Endothelial cell of umbilical vein (primary cell): ENCODE measurements around the gene OPRL1. TPM values are rescaled to one million over a fixed set of nuclear protein-coding genes. Genes with fewer than 3 reads are reported as not detected.

ENCODE experiments used
- BruUV-seq: library from RNA; stranded (reverse); fragments of 400-500 nt; replicated peaks from 2 replicates; lab custom pipeline; 2021; lab: Mats Ljungman, UMichigan
- CTCF ChIA-PET: fragments of 300-600, 350-600 bp; sonication (Branson Sonifier 250); formaldehyde crosslinking; loops from one replicate; lab custom pipeline; 2021; ENCODE audit warnings: antibody characterized with exemption, inconsistent platforms; lab: Charles Lee
- POLR2A ChIA-PET: fragments of 300-600, 350-600 bp; sonication (Branson Sonifier 250); formaldehyde crosslinking; loops from one replicate; lab custom pipeline; 2021; ENCODE audit warnings: antibody characterized with exemption, inconsistent platforms; lab: Charles Lee
- DNase-seq: peaks from one replicate; pipeline ENCODE4 v3.0.0-alpha.2; 2011; ENCODE audit warnings: low read depth, low spot score
- FAIRE-seq: peaks from 2 replicates; lab custom pipeline; 2011; peaks lifted over from hg19 to GRCh38; lab: Jason Lieb, UNC
- H2AFZ ChIP-seq: 2 replicates; pipeline ENCODE4 v1.6.0; 2012; ENCODE audit warnings: low read depth, low read length, control low read depth, inconsistent platforms
- H3K27ac ChIP-seq: 2 replicates; pipeline ENCODE4 v1.5.1; 2011; ENCODE audit warnings: low read depth, mild to moderate bottlenecking, control low read depth, low read length, moderate library complexity; ENCODE audit not compliant: insufficient read depth
- H3K27me3 ChIP-seq, 2 experiments: 2 replicates each; pipeline versions ENCODE4 v1.6.0 to v1.6.1; 2011; ENCODE audit warnings: low read length in 2 of 2, mixed read lengths in 1 of 2; ENCODE audit not compliant: control insufficient read depth in 2 of 2, insufficient read depth in 2 of 2
- H3K36me3 ChIP-seq, 2 experiments: 2 replicates in 1 of 2; 3 replicates in 1 of 2; pipeline ENCODE4 v1.5.1; 2011; ENCODE audit warnings: low read length in 2 of 2, mild to moderate bottlenecking in 1 of 2, moderate library complexity in 1 of 2; ENCODE audit not compliant: control insufficient read depth in 2 of 2, insufficient read depth in 2 of 2; ENCODE audit errors: extremely low read depth in 1 of 2
- H3K4me1 ChIP-seq: 3 replicates; pipeline ENCODE4 v1.5.1; 2011; ENCODE audit warnings: mild to moderate bottlenecking, low read length; ENCODE audit not compliant: control insufficient read depth, insufficient read depth; ENCODE audit errors: extremely low read depth
- H3K4me2 ChIP-seq: 2 replicates; pipeline ENCODE4 v1.6.1; 2011; ENCODE audit warnings: low read length, control low read depth, mixed read lengths; ENCODE audit not compliant: insufficient read depth
- H3K4me3 ChIP-seq, 3 experiments: fragments of 200-600 bp in 1 of 3; sonication (generic), shearing (Covaris generic) in 1 of 3; replicated peaks in 1 of 3; 2 replicates each; pipeline ENCODE4 v1.5.1; 2011 to 2016; ENCODE audit warnings: control low read depth in 3 of 3, low read length in 3 of 3, mild to moderate bottlenecking in 2 of 3, inconsistent platforms in 1 of 3, low read depth in 1 of 3, moderate library complexity in 1 of 3; ENCODE audit not compliant: insufficient read depth in 1 of 3
- H3K79me2 ChIP-seq: 2 replicates; pipeline ENCODE4 v1.6.0; 2012; ENCODE audit warnings: low read length, inconsistent platforms; ENCODE audit not compliant: control insufficient read depth, insufficient read depth
- H3K9ac ChIP-seq: replicated peaks from 2 replicates; pipeline ENCODE3; 2011; ENCODE audit warnings: low read length, control low read depth; ENCODE audit not compliant: insufficient read depth; ENCODE audit errors: extremely low read depth
- H3K9me1 ChIP-seq: replicated peaks from 3 replicates; pipeline ENCODE4 v1.6.0; 2011; ENCODE audit warnings: mild to moderate bottlenecking, low read length; ENCODE audit not compliant: control insufficient read depth, insufficient read depth; ENCODE audit errors: extremely low read depth
- H3K9me3 ChIP-seq: replicated peaks from 2 replicates; pipeline ENCODE4 v1.5.1; 2012; ENCODE audit warnings: low read length, inconsistent platforms; ENCODE audit not compliant: control insufficient read depth, insufficient read depth
- H4K20me1 ChIP-seq: replicated peaks from 2 replicates; pipeline ENCODE3; 2011; ENCODE audit warnings: mild to moderate bottlenecking, low read length; ENCODE audit not compliant: control insufficient read depth, insufficient read depth; ENCODE audit errors: extremely low read depth
- CTCF ChIP-seq, 2 donors: IDR thresholded peaks; 1 replicate in 1 of 2; 2 replicates in 1 of 2; pipeline ENCODE4 v1.5.1; 2011; ENCODE audit warnings: low read length in 2 of 2, mild to moderate bottlenecking in 2 of 2, moderate library complexity in 2 of 2, control low read depth in 1 of 2, inconsistent platforms in 1 of 2, low read depth in 1 of 2; ENCODE audit not compliant: insufficient read depth in 1 of 2; ENCODE audit errors: extremely low read depth in 1 of 2
- EZH2 ChIP-seq: IDR thresholded peaks from 2 replicates; pipeline ENCODE4 v1.6.1; 2012; ENCODE audit warnings: borderline replicate concordance, low read depth, mild to moderate bottlenecking, moderate library complexity, low read length, inconsistent platforms; ENCODE audit not compliant: severe bottlenecking
- FOS ChIP-seq: IDR thresholded peaks from 2 replicates; pipeline ENCODE4 v1.6.1; 2011; ENCODE audit warnings: mild to moderate bottlenecking, low read length, moderate library complexity, borderline replicate concordance; ENCODE audit not compliant: insufficient read depth
- GATA2 ChIP-seq: IDR thresholded peaks from 2 replicates; pipeline ENCODE4 v1.7.0; 2011; ENCODE audit warnings: low read depth, mild to moderate bottlenecking, moderate library complexity, mixed read lengths, low read length; ENCODE audit not compliant: insufficient read length, insufficient read depth
- JUN ChIP-seq: IDR thresholded peaks from 2 replicates; pipeline ENCODE4 v1.6.1; 2011; ENCODE audit warnings: borderline replicate concordance, low read depth; ENCODE audit not compliant: insufficient read length, insufficient read depth
- MYC ChIP-seq: IDR thresholded peaks from one replicate; pipeline ENCODE4 v1.6.1; 2011; ENCODE audit warnings: mild to moderate bottlenecking, low read depth, low read length
- POLR2A ChIP-seq: IDR thresholded peaks from 2 replicates; pipeline ENCODE4 v1.6.1; 2012; ENCODE audit warnings: low read depth, mild to moderate bottlenecking, control low read depth, low read length
- POLR2AphosphoS5 ChIP-seq: IDR thresholded peaks from 2 replicates; pipeline ENCODE4 v1.6.1; 2012; ENCODE audit warnings: low read depth, mild to moderate bottlenecking, control low read depth, low read length, moderate library complexity; ENCODE audit not compliant: insufficient read depth
- dilution Hi-C: fragments of 300-500 bp; cut with MboI; formaldehyde crosslinking; loops from one replicate; pipeline ENCODE4 v1.15.0; 2019; ENCODE audit warnings: low sequenced_read_pairs; ENCODE audit not compliant: extremely low pct_ligation_motif_present
- intact Hi-C: fragments of 100-400 bp; cut with micrococcal nuclease; formaldehyde crosslinking; loops from one replicate; pipeline ENCODE4 v1.10.0; 2022
- polyA plus RNA-seq, 4 experiments: library from polyadenylated mRNA; depleted of rRNA in 3 of 4; stranded (reverse) in 3 of 4; unstranded in 1 of 4; fragments of >200 nt; gene quantifications; 2 replicates each; pipeline versions ENCODE4 v1.2.1 to v1.2.3, GENCODE V29; 2011 to 2012; ENCODE audit warnings: missing spikeins in 1 of 4
- total RNA-seq: library from RNA; stranded (reverse); gene quantifications from 2 replicates; pipeline ENCODE4 v1.2.3, GENCODE V29; 2021
- TF ChIP-seq, protein P1 (sequence below): IDR thresholded peaks from 2 replicates; pipeline ENCODE4 v1.6.1; 2011; ENCODE audit not compliant: insufficient read depth, insufficient read length

The OPRL1 gene
- total and polyA plus RNA-seq, 2 donors (not counting 3 experiments of a cell fraction or from before 2014, with no cell fraction given), result 1.9 to 2.0 TPM

DNA sequence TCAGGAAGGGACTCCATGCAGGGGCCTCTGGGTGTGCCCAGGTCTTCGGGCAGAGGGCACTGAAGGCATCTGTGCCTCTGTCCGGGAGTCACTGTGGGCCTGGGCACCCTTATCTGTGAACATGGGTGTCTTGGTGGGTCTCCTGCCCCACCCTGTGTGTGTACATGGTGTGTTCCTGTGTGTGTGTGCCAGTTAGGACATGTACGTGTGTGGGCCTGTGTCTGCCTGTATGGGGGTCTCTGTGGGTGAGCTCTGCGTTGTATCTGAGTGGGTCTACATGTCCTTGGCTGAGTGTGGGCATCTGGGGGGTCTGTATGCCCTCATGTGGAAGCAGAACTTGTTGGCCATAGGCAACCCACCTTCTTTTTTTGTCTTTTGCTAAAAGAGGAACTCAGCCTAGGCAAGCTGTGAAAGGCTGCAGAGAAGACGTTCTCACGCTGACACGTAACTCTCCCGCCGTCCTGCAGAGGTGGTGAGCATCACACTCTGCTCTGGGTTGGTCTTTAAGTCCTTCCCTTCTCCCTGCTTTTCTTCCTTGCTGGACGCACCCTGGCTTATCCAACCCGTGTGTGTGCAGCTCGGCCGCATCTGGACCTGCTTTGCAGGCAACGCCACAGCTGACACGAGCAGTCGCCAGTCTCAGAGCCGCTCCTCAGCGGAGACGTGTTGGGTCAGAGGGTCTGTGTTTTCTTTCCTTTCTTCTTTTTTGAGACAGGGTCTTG, 28.0 kb downstream of the OPRL1 start:
- BruUV-seq, result no TSS peak
- ChIA-PET POLR2A (no interaction called here), CTCF (interaction anchor here (1.5 to 2.0 kb wide), 2 partner anchors 24 kb away, joined by 5 to 6 read pairs; no protein-coding TSS in a partner anchor)
- Histone ChIP-seq H3K9me1 (no peaks in the 10 kb centered on the region), H3K4me3 (no peak overlapping the region), H3K9me3 (no peaks in the 10 kb centered on the region), H3K9ac (no peak overlapping the region), H3K27ac (no peak overlapping the region), H2AFZ (no peak overlapping the region), H4K20me1 (no peaks in the 10 kb centered on the region), H3K79me2 (no peaks in the 10 kb centered on the region), H3K36me3 (no peaks in the 10 kb centered on the region), H3K27me3 (peaks cover 3 to 4% of the 10 kb centered on the region in 2 experiments), H3K4me2 (no peak overlapping the region), H3K4me1 (no peaks in the 10 kb centered on the region)
- dilution Hi-C loops (no loop called here), intact Hi-C loops (no loop called here)
- TF ChIP-seq CTCF (IDR thresholded peaks at IDR 0.05; ENCODE audit: extremely low read depth in 1 of 2, insufficient read depth in 1 of 2, low read depth in 1 of 2, low read length in 2 of 2) (no peak), GATA2 (no peak), POLR2AphosphoS5 (no peak), JUN (no peak), EZH2 (no peak), POLR2A (no peak), FOS (no peak), MYC (no peak)
- TF ChIP-seq, protein P1, sequence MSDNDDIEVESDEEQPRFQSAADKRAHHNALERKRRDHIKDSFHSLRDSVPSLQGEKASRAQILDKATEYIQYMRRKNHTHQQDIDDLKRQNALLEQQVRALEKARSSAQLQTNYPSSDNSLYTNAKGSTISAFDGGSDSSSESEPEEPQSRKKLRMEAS, result no peak
- FAIRE-seq (no peak), DNase-seq (no peak)
